NCI-H748 treated with DMSO at 0.1 percent for 48 hours (cell line): ENCODE results near the gene APLF.
"Not testable (repeated sequence)": the region's sequence is repeated elsewhere in the genome, so short reads cannot be mapped to it uniquely, and the experiment has no call there.

Source experiments
- DNase-seq: peaks from one replicate; lab custom pipeline; 2025; lab: John Stamatoyannopoulos, UW

Gene APLF

GRCh38 chr2:68529651-68530050 lies 62.3 kb downstream of the APLF start:
- not testable (repeated sequence) for DNase-seq

- DNase-seq = no peak
Measured at GRCh38 chr2:68536000-68536399, 68.6 kb downstream of the APLF start.

- DNase-seq = no peak
Measured at GRCh38 chr2:68537011-68537410, 69.6 kb downstream of the APLF start.

GRCh38 chr2:68537809-68538208 lies 70.4 kb downstream of the APLF start:
- no peak for DNase-seq

GRCh38 chr2:68544811-68545210 lies 77.4 kb downstream of the APLF start:
- DNase-seq = no peak

- no peak for DNase-seq
Measured at GRCh38 chr2:68548396-68548795, 81.0 kb downstream of the APLF start.

- no peak for DNase-seq
Measured at GRCh38 chr2:68553098-68553497, 85.7 kb downstream of the APLF start.

GRCh38 chr2:68555425-68556206 lies 88.2 kb downstream of the APLF start:
- DNase-seq = not testable (repeated sequence)

- DNase-seq = no peak
Measured at GRCh38 chr2:68556381-68556780, 89.0 kb downstream of the APLF start.

GRCh38 chr2:68558576-68558975 lies 91.2 kb downstream of the APLF start:
- DNase-seq = no peak

- DNase-seq = no peak
Measured at GRCh38 chr2:68559692-68560091, 92.3 kb downstream of the APLF start.

GRCh38 chr2:68560545-68560944 lies 93.2 kb downstream of the APLF start:
- DNase-seq = no peak

GRCh38 chr2:68561372-68561771 lies 94.0 kb downstream of the APLF start:
- DNase-seq = no peak

GRCh38 chr2:68562934-68563333 lies 95.5 kb downstream of the APLF start:
- DNase-seq = no peak

- no peak for DNase-seq
Measured at GRCh38 chr2:68564426-68564825, 97.0 kb downstream of the APLF start.

GRCh38 chr2:68565273-68565672 lies 97.9 kb downstream of the APLF start:
- no peak for DNase-seq

- DNase-seq = no peak
Measured at GRCh38 chr2:68565858-68566257, 98.5 kb downstream of the APLF start.

- DNase-seq = no peak
Measured at GRCh38 chr2:68566362-68566761, 99.0 kb downstream of the APLF start.

- no peak for DNase-seq
Measured at GRCh38 chr2:68568116-68568515, 100.7 kb downstream of the APLF start.

- no peak for DNase-seq
Measured at GRCh38 chr2:68569604-68570003, 102.2 kb downstream of the APLF start.

- DNase-seq = not testable (repeated sequence)
Measured at GRCh38 chr2:68570434-68570833, 103.0 kb downstream of the APLF start.

GRCh38 chr2:68574202-68574791 lies 106.9 kb downstream of the APLF start:
- DNase-seq = no peak

- no peak for DNase-seq
Measured at GRCh38 chr2:68577183-68577582, 109.8 kb downstream of the APLF start.

- DNase-seq = no peak
Measured at GRCh38 chr2:68579689-68580088, 112.3 kb downstream of the APLF start.
